NCI-H82 treated with DMSO at 0.1 percent for 48 hours (cell line): ENCODE results near the gene TRANK1.

Experiments
- DNase-seq: peaks from one replicate; lab custom pipeline; 2025; ENCODE audit not compliant: unreplicated experiment; lab: John Stamatoyannopoulos, UW

TRANK1 gene

DNA sequence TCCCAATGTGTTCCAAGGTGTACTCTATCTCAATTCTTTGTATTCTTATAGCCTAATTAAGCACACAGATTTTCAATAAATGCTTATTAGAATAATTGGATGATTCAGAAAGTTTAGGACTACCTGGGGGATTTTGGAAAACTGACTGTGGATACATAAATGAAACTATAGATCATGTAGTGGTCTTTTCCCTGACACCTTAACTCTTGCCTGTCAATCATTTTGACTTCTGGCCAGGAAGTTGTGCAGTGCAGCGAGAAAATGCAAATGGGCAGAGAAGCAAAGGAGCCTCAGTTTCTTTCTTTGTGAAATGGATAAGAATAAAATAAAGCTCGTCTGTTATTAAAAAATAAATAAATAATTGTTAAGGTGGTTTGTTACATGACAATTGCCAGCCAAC, 133.1 kb downstream of the TRANK1 start:
- DNase-seq, result no peak

DNA sequence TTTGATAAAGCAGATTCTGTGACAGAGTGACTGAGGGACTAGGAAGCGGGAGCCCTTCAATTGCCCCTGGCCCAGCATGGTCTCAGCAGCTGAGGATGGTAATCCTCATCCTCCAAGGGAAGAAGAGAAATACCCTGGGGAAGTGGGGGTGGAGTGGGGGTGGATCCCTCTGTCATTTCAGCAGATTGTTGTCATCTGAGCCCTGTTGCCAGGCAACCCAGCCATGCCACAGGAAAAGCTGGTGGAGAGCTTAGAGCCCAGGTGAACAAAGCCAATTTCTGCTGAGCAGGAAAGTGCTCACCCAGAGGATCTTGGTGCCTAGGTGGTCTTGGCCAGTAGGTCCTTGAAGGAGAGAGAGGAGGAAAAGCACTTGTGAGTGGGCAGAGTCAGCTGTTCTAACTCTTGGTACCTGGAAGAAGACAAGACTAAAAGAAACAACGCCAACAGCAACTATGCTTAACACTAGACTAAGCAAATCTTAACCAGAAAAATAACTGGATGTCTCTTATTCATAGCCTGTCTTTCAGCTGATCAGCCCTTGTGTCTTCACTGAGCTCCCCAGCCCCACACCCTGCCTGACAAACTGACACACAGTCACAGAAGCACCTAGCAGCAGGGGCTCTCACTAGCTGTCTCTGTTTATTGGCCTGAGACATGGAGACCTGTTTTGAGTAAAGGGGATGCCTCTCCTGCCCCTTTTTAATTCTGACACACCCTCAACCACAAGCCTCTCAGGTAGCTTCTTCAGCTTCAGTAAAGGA, 140.4 kb downstream of the TRANK1 start:
- DNase-seq, result peak; percentile 41

DNA sequence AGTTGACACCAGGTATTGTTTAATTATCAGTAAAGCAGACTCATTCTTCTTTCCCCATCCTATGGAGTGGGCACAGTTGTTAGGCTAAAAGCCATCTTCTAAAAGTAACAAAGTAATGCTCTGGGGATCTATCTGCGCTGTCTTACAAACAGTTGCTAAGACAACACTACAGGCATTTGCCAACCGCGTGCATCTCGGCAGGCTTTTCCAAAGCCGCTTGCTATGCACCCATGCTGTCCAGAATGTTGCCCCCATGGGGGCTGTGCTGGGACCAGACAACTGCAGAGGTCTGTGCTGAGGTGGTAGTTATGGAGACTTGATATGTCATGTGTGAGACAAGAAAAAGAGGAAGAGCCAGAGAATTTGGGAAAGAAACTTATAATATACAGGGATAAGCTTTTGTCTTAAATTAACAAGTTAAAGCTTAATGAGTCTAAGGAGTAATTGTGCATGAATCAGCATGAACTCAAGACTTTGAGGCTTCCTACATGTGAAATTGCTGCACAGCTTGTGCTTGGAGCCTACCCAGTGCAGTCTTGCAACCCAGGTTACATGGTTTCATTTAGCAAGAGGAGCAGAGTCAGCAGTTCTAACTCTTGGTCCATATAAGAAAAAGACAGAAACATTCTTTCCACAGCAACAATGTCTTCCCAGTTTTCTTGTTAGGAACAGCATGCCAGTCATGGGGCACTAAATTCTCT, 141.6 kb downstream of the TRANK1 start:
- DNase-seq, result no peak

DNA sequence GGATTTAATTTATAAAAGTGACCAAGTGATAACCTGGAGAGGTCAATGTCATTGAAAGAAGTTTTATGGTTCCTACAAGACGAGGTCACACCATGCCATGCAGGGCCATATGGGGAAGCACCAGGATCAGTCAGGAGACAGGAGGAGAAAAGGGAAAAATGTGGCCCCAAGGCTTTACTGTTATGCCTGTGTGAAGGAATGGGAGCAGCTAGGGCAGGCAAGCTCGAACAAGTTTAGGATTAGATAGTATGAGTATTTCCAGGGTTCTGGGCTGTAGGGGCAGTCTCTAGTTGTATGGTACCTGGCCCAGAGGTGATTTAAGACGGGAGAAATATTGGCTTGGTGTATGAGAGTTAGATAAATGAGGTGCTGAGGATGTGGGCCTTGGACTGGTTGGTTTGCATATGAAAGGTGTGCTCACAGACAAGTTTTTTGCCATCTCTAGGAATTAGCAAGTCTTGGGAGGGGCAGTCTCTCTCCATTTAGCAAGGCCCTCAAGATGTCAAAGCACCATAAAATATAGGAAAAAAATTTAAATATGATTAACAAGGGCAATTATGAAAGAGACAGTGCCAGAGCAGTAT, 144.2 kb downstream of the TRANK1 start:
- no peak for DNase-seq

DNA sequence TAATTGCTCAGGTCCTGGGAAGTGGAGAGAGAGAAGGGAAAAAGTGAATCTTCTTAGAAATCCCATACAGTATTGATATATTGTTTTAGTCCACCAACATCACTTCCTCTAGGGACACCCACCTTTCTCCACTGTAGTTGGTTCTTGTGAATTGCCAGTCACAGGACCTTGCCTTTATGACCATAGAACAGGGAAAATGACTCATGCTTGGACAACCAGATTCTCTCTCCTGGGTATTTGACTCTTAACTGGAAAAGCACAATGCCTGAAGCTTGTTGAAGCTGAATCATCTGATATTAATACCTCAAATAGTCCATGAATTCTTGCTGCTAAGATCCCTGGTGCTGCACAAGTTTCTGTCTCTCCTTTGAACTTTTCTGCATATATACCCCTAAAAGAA, 148.0 kb downstream of the TRANK1 start:
- DNase-seq, result no peak

DNA sequence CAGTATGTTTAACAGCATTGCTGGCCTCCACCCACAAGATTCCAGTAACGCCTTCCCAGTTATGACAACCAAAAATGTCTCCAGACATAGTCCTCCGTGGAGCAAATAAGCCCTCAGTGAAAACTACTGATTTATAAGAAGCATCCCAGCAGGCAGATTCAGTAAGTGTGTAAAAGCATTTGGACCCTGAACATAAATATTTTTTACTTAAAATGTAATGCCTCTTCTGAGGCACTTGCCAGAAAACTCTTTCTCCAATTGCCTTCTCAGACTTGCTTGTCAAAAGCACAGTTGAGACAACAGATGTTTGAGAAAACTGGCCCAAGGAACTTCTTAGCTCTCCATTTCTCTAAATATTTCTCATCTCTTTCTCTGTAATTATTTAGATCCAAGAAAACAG, 148.7 kb downstream of the TRANK1 start:
- DNase-seq, result no peak

DNA sequence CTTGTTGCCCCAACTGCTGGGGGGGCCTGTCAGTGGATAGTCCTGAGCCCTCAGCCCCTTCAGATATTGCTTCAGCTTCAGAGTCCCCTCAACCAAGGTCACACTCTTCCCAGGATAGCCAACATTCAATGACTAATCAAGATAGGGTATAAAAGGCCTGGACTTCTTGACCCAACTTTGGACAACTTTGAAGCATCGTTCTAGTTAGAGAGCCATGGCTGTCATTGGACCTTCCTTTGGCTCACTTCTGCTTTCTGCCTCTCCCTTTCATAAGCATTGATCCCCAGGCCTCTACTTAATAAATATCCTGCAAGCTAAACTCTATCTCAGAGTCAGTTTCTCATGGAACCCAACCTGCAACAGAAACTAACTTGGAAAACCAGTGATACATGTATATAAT, 149.2 kb downstream of the TRANK1 start:
- DNase-seq, result no peak

DNA sequence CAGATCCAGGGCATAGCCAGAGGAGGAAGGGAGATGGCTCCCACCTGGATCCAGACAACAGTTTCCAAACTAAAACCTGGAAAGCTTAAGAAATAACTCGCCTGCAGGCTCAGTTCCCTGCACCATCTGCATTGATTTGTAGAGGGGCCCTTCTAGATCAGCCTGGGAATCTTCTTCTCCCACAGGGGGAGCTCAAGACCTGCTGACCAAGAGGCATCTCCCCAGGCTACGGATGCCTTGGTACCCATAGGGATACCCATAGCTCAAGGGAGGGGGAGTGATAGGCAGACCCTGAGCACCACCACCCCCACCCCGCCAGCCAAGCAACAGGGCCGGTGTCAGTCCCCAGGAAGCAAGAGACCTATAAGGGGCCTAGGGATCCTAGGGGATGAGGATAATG, 152.5 kb downstream of the TRANK1 start:
- DNase-seq, result peak; percentile 2

DNA sequence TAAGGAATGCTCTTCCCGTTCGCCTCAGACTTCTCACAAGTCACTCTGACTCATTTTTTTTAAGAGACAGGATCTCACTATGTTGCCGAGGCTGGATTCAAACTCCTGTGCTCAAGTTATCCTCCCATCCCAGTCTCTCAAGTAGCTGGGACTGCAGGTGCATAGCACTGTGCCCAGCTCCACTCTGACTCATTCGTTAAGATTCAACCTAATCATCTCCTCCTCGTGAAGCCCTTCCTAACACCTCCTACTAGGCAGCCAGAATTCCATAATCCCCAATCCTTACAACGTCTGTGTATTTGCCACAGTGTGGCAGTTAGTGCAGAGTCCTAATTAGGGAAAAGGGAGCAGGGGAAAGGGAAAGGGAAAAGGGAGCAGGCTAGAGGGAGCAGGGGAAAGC, 154.1 kb downstream of the TRANK1 start:
- DNase-seq, result no peak

DNA sequence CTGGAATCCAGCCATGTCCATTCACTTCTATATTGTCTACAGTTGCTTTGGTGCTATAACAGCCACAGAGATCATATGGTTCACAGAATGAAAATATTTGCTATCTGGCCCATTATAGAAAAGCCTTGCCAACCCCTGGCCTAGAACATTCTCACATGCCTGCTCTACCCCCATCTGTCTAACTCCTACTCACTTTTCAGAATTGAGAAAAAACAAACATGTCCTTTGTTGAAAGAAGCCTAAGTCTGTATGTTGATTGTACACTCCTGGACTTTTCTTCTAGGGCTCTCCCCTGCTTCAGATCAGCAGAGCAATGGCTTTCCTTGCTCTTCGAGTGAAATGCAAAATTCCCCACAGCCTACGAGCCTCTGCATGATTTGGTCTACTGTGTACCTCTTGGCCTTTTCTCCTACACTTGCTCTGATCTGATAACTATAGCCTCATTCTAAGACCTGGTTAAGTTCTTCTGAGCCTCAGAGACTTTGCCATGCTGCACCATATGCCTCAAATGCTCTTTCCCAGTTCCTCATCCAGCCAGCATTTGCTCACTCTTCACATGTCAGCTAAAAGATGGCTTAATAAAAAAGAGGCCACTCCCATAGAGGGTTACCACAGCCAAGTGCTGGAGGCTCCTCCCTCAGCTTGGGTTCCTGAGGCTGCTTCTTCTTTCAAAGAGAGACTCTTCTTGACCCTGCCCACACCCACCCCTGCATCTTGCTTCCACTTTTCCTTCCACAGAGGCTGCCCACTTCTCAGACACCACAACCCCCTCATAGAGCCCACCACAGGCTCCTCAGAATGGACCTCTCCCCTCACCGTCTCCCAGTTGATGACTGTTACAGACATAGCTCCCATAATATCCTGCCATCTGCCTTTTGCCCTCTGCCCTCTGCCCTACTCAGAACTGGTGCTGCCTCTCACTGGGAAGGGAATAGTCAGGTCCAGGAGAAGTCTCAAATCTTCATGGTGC, 157.6 kb downstream of the TRANK1 start:
- no peak for DNase-seq

DNA sequence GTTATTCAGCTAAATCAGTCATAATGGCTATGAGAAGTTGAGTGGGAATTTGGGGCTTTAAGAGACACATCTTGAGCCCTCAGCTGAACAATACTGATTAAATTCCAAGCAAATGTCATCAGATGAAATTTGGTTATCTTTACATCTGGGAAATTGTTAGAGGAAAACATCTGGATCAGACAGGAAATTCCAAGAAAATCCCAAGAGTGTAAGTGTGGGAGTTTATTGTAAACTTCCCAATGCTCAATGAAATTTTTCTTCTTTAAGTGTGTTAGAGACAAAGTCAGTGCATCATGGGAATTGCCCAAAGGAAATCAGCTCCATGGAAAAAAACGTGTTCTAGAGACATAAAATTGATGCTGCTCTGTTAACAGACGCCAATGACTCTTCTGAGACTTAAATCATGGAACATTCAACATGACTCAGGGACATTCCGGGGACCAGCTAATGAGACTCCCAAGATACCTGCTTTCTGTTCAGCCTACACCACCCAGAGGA, 160.7 kb downstream of the TRANK1 start:
- DNase-seq, result no peak

DNA sequence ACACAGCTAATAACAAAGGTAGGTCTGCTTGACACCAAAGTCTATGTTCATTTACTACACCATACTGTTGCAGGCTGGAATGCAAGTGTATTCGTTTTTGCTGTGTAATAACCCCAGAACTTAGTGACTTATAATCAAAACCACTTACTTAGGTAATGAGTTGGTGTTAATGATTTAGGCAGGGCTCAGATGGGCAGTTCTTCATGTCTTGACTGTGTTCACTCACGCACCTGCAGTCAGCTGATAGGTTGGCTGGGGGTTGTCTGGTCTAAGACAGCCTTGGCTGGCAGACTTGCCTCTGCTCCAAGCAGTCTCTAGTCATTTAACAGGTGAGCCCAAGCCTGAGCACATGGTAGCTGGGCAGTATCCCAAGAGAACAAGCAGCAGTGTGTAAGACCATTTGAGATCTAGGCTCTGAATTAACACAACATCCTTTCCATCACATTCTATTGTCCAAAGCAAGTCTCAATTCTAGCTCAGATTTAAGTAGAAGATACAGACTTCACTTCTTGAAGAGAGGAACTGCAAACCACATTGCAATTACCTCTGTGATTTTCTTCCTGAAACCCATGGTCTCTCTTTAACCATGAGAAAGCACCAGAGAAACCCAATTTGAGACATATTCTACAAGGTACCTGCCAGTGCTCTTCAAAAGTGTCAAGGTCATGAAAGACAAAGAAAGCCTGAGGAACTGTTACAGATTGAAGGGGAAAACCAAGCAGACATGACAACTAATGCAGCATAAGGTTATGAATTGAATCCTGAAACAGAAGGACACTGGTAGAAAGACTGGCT, 167.2 kb downstream of the TRANK1 start:
- no peak for DNase-seq
